ENCODE measurements around the gene CPD.
A peak's percentile ranks its signal among the peaks of the same experiment; 100 is the strongest.

Gene CPD

DNA sequence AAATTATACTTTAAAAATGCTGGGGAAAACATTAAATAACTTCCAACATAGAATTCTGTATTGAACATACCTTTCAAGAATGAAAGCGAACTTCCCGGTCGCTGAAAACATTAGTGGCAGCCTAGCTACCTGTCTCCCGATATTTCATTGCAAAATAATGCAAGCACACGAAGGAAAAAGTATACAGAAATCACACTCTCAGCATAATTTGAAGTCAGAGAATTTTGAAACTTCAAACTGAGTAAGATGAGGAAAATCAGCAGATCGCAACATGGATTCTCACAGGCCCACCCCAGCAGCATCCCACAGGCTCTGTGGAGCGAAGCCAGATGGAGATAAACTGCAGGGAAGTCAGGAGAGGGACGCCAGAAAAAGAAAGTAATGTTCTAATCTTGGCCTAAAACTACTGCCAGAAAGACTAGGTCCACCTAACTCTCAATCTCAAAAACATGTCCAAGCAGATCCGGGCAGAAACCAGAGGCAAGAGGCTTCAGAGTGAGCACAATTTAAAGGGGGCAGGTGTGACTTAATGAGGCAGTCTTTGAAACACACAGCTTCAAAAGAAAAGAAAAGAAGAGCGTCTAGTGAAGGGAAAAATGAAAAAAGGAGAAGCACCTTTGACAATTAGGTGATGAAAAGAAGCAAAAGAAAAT, 93.6 kb downstream of the CPD start:
- TF ChIP-seq GATA2 (IDR thresholded peaks at IDR 0.05; ENCODE audit: low read depth, low read length) (no peak), GATA3 (IDR thresholded peaks at IDR 0.05; ENCODE audit: low read depth, low read length) (no peak)

- no peak for TF ChIP-seq GATA2 (IDR thresholded peaks at IDR 0.05; ENCODE audit: low read depth, low read length)
- TF ChIP-seq GATA3 (IDR thresholded peaks at IDR 0.05; ENCODE audit: low read depth, low read length) = no peak
Observed at GRCh38 chr17:30475206-30475605, 96.5 kb downstream of the CPD start.

DNA sequence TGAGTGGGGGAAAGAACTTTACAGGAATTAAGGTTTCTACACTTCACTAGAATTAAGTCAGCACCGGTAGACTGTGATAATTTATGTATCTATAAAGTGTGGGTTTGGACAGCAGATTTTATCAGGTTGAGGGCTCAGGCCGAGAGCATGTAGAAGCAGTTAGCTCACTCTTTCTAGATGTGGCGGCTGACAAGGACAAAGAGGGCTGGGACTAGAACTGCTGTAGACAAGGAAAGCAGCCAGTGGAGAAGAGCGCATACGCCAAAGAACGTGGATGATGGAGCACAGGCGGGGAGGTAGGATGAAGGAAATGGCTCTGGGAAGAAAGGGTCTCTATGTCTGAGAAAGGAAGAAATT, 98.0 kb downstream of the CPD start:
- TF ChIP-seq GATA3 (IDR thresholded peaks at IDR 0.05; ENCODE audit: low read depth, low read length) = 0 out of 2 replicates have a peak, but pooled peaks have one; percentile 16
- peak; percentile 36; the same call in 1 of the 2 replicates for TF ChIP-seq GATA2 (IDR thresholded peaks at IDR 0.05; ENCODE audit: low read depth, low read length)

DNA sequence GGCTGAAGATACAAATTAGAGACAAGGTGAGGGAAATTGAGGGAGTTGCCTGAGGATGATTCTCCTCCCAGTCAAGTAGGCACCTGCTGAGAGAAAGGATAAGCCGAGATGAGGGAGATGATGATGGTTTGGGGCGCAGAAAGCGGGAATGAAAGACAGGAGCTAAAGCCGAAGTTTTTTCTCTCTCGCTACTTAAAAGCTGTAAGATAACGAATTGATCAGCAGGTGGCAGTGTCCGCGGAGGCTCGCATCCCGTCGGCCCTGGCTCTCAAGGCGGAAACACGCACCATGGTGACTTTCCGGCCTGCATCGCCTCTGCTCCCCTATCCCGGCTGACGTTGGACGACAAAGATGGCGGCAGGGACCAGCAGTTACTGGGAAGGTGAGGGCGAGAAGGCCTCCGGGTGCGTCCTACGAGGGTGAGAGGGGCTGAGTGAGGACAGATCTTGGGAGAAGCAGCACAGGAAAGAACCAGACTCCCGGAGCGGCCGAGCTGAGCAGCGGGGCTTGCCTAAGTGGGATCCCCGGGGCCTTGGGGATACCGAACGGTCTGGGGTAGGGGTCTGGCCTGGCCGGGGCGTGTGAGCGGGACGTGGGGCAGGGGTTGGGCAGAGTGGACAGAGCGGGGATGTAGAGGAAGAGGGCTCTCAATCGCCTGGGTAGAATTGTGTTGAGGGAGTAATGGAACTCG, 98.5 kb downstream of the CPD start, which contains the start of gene GOSR1:
TSS of gene GOSR1 (plus strand) at position 326 of the 691 bp plus-strand sequence. CDS start at position 352, 26 bp downstream.
- TF ChIP-seq GATA2 (IDR thresholded peaks at IDR 0.05; ENCODE audit: low read depth, low read length) (no peak), GATA3 (IDR thresholded peaks at IDR 0.05; ENCODE audit: low read depth, low read length) (no peak)

- TF ChIP-seq GATA3 (IDR thresholded peaks at IDR 0.05; ENCODE audit: low read depth, low read length) (no peak), GATA2 (IDR thresholded peaks at IDR 0.05; ENCODE audit: low read depth, low read length) (no peak)
Observed at GRCh38 chr17:30477774-30478115, 99.0 kb downstream of the CPD start.

DNA sequence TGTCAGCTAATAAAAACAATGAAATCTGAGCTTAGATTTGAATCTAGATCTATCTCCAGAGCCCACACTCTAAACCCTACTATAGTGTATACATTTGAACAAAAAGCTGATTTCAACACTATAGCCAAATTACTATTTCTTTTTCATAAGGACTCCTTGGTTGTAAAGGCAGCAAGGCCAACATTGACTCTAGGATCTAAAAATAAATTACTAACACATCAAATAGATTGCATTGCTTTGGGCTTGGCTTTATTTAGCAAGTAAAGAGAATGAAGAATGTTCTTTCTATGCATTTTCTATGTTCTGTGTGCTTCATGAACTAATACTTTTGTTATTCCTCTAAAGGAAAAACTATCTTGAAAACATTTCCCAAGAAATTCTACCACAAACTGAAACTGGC, 103.8 kb downstream of the CPD start:
- TF ChIP-seq GATA3 (IDR thresholded peaks at IDR 0.05; ENCODE audit: low read depth, low read length) (no peak), GATA2 (IDR thresholded peaks at IDR 0.05; ENCODE audit: low read depth, low read length) (no peak)

- TF ChIP-seq GATA2 (IDR thresholded peaks at IDR 0.05; ENCODE audit: low read depth, low read length) (no peak), GATA3 (IDR thresholded peaks at IDR 0.05; ENCODE audit: low read depth, low read length) (no peak)
Observed at GRCh38 chr17:30483159-30483558, 104.4 kb downstream of the CPD start.

DNA sequence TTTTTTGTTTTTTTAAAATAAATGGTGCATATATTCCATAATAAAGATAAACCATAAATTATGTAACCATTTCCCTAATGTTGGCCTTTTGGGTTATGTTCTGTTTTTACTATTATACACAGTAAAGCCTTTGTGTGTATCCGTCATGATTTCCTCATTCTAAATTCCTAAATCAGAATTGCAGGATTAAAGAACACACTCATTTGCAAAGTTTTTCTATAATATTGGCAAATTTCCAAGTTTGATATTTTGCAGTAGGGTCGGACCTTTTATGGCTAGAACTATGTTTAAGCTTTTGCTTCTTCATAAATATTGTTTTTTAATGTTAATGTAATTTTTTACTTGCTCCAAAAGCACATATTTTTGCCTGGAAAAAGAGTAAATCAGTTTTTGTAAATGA, 115.1 kb downstream of the CPD start:
- TF ChIP-seq GATA2 (IDR thresholded peaks at IDR 0.05; ENCODE audit: low read depth, low read length) = no peak
- no peak for TF ChIP-seq GATA3 (IDR thresholded peaks at IDR 0.05; ENCODE audit: low read depth, low read length)

DNA sequence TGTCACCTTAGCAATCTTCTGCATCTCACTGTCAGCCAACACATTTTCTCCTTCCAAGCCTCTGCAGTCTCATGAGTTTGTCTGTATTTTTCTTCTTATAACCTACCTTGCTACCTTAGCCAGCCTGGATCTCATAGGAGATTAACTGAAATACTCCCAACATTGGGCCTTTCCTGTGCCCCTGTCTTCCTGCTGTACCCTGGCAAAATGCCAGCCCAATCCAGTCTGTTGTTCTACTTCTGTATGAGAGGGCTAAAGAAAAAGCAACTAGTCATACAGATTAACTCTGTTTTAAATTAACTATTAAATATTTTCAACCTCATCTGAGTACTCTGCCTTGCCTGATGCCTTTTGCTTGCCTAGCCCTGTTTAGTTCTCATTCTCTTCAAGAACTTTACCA, 116.9 kb downstream of the CPD start:
- TF ChIP-seq GATA3 (IDR thresholded peaks at IDR 0.05; ENCODE audit: low read depth, low read length) (no peak), GATA2 (IDR thresholded peaks at IDR 0.05; ENCODE audit: low read depth, low read length) (no peak)

GRCh38 chr17:30503558-30503957, 124.8 kb downstream of the CPD start:
- no peak for TF ChIP-seq GATA2 (IDR thresholded peaks at IDR 0.05; ENCODE audit: low read depth, low read length)
- TF ChIP-seq GATA3 (IDR thresholded peaks at IDR 0.05; ENCODE audit: low read depth, low read length) = no peak

DNA sequence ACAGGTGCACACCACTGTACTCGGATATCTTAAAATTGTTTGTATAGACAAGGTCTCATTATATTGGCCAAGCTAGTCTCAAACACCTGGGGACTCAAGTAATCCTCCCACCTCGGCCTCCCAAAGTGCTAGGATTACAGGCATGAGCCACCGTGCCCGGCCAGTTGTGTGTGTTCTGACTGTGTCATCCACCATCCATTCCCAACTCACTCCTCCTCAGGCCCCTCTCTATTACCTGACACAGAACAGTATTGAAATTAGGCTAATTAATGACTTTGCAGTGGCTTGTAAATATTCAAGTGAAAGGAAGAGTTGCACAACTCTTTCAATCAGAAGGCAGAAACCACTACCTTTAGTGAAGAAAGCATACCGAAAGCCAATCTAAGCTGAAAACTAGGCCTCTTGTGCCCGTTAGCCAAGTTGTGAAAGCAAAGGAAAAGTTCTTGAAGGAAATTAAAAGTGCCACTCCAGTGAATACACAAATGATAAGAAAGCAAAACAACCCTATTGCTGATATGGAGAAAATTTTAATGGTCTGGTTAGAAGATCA, 127.2 kb downstream of the CPD start:
- no peak for TF ChIP-seq GATA2 (IDR thresholded peaks at IDR 0.05; ENCODE audit: low read depth, low read length)
- TF ChIP-seq GATA3 (IDR thresholded peaks at IDR 0.05; ENCODE audit: low read depth, low read length) = no peak

DNA sequence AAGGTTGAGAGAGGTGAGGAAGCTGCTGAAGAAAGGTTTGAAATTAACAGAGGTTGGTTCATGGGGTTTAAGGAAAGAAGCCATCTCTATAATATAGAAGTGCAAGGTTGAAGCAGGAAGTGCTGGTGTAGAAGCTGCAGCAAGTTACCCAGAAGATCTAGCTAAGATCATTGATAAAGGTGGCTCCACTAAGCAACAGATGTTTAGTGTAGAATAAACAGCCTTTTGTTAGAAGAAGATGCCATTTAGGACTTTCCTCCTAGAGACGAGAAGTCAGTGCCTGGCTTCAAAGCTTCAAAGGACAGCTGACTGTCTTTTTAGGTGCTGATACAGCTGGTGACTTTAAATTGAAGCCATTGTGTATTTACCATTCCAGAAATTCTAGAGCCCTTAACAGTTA, 127.8 kb downstream of the CPD start:
- TF ChIP-seq GATA2 (IDR thresholded peaks at IDR 0.05; ENCODE audit: low read depth, low read length) (no peak), GATA3 (IDR thresholded peaks at IDR 0.05; ENCODE audit: low read depth, low read length) (no peak)

DNA sequence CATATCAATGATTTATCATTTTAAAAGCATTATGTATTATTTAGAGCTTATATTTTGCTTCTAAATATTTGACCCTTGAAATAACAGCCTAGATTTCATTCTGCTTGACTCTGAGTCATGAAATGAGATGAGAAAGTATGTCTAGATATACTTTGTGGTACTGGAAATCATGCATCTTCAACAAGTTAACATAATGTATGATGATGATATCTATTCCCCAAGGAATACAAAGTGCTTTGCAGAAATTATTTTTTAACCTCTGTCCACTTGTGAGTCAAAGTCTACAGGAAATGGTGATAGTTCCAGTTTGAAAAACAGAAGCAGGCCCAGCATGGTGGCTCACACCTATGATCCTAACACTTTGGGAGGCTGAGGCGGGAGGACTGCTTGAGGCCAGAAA, 134.6 kb downstream of the CPD start:
- TF ChIP-seq GATA2 (IDR thresholded peaks at IDR 0.05; ENCODE audit: low read depth, low read length) = no peak
- TF ChIP-seq GATA3 (IDR thresholded peaks at IDR 0.05; ENCODE audit: low read depth, low read length) = no peak

DNA sequence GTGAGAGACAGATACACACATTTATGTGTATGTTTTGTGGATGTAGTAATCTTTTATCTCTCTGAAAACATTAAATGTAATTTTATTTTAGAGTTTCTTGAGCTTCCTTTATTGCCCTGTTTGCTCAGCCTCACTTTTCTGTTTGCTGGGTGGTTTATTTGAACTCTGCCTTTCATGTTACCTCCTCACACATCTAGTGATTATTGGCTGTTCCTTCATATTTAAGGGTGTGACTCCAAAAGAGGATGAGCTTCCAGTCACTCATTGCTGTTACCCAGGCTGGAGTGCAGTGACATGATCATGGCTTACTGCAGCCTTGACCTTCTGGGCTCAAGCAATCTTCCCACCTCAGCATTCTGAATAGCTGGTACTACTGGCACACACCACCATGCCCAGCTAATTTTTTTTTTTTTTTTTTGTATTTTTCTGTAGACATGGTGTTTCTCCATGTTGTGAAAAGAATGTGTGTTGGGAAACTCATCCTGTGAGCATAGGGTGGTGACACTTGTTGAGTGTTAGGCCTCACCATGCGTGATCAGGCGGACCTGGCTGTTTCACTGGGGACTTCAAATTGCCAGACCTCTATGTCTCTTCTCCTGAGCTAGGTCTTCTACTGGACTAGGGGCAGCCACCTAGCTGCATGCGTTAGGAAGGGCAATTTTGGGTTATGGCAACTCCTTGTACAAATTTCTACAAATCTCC, 136.3 kb downstream of the CPD start:
- TF ChIP-seq GATA2 (IDR thresholded peaks at IDR 0.05; ENCODE audit: low read depth, low read length) (no peak), GATA3 (IDR thresholded peaks at IDR 0.05; ENCODE audit: low read depth, low read length) (no peak)
